ENCODE data around the gene PCDH9.

Gene PCDH9

GRCh38 chr13:67223024-67223423 is 7.1 kb downstream of the PCDH9 start:
- no peak overlapping the region for H3K4me3 ChIP-seq (ENCODE audit: low read depth, low read length)
- DNase-seq (ENCODE audit: low read depth) = no peak
- TF ChIP-seq, protein P1, sequence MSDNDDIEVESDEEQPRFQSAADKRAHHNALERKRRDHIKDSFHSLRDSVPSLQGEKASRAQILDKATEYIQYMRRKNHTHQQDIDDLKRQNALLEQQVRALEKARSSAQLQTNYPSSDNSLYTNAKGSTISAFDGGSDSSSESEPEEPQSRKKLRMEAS (IDR thresholded peaks at IDR 0.05; ENCODE audit: low read depth, low read length) = no peak

GRCh38 chr13:67221630-67222226 is 8.4 kb downstream of the PCDH9 start:
- no peak overlapping the region for H3K4me3 ChIP-seq (ENCODE audit: low read depth, low read length)
- no peak for DNase-seq (ENCODE audit: low read depth)
- no peak for TF ChIP-seq CTCF (IDR thresholded peaks at IDR 0.05; ENCODE audit: low read depth, low read length)
- TF ChIP-seq MYC (IDR thresholded peaks at IDR 0.05; ENCODE audit: low read depth, low read length) = no peak
- TF ChIP-seq POLR2A (IDR thresholded peaks at IDR 0.05; ENCODE audit: extremely low read depth, insufficient read length) = no peak
- TF ChIP-seq, protein P1 (IDR thresholded peaks at IDR 0.05; ENCODE audit: low read depth, low read length) = no peak

DNA sequence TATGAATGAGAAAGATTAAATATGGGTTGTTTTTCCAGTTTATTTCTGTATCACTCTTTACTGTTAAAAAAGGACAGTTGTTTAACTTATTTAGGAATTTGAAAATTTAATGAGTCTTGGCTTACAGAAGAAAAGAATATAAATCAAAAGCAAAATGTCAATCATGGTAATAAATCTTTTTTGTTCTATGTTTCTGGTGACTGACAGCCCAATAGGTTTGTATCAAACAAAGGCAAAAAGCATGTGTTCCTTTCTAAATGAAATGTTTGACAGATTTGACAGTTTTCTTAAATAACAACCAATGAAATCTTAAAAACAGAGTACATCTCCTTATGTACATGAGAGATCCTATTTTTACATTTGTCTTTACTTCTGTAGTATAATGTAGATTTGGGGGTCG is 11.0 kb downstream of the PCDH9 start:
- no peak overlapping the region for H3K4me3 ChIP-seq (ENCODE audit: low read depth, low read length)
- no peak for DNase-seq (ENCODE audit: low read depth)
- no peak for TF ChIP-seq MYC (IDR thresholded peaks at IDR 0.05; ENCODE audit: low read depth, low read length)
- no peak for TF ChIP-seq POLR2A (IDR thresholded peaks at IDR 0.05; ENCODE audit: extremely low read depth, insufficient read length)
- no peak for TF ChIP-seq CTCF (IDR thresholded peaks at IDR 0.05; ENCODE audit: low read depth, low read length)
- TF ChIP-seq, protein P1 (IDR thresholded peaks at IDR 0.05; ENCODE audit: low read depth, low read length) = no peak

GRCh38 chr13:67217880-67218279 is 12.3 kb downstream of the PCDH9 start:
- TF ChIP-seq MYC (IDR thresholded peaks at IDR 0.05; ENCODE audit: low read depth, low read length) (no peak), POLR2A (IDR thresholded peaks at IDR 0.05; ENCODE audit: extremely low read depth, insufficient read length) (no peak), CTCF (IDR thresholded peaks at IDR 0.05; ENCODE audit: low read depth, low read length) (no peak)
- TF ChIP-seq, protein P1 (IDR thresholded peaks at IDR 0.05; ENCODE audit: low read depth, low read length) = no peak

DNA sequence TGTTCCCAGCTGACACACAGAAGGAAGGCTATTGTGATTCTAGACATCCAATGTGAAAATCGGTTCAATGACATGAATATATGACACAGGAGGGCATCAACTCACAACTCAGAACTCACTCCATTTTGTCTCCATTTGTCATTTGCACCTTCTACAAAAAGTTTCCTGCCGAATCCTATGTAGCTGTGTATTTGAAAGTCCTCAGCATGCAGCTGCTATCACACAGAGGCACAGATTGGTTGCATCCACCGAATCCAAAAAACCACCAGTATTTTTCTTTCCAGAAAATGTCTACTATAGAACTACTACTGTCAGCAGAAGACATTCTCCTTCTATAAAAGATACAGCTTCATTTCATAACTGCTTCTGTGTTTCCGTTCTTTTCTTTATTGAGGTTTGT is 13.3 kb downstream of the PCDH9 start:
- no peak for TF ChIP-seq POLR2A (IDR thresholded peaks at IDR 0.05; ENCODE audit: extremely low read depth, insufficient read length)
- no peak for DNase-seq (ENCODE audit: low read depth)
- no peak overlapping the region for H3K4me3 ChIP-seq (ENCODE audit: low read depth, low read length)

More at GRCh38 chr13:67217880-67218279, 12.3 kb downstream of the PCDH9 start:
- no peak for DNase-seq (ENCODE audit: low read depth)
- no peak overlapping the region for H3K4me3 ChIP-seq (ENCODE audit: low read depth, low read length)

GRCh38 chr13:67210208-67210607 is 19.9 kb downstream of the PCDH9 start:
- H3K4me3 ChIP-seq (ENCODE audit: low read depth, low read length) = no peak overlapping the region
- no peak for DNase-seq (ENCODE audit: low read depth)

More at GRCh38 chr13:67210208-67210607, 19.9 kb downstream of the PCDH9 start:
- TF ChIP-seq POLR2A (IDR thresholded peaks at IDR 0.05; ENCODE audit: extremely low read depth, insufficient read length) (no peak), MYC (IDR thresholded peaks at IDR 0.05; ENCODE audit: low read depth, low read length) (no peak), CTCF (IDR thresholded peaks at IDR 0.05; ENCODE audit: low read depth, low read length) (no peak)
- TF ChIP-seq, protein P1 (IDR thresholded peaks at IDR 0.05; ENCODE audit: low read depth, low read length) = no peak
